ENCODE measurements around the gene FBXO24. TPM values are rescaled to one million over a fixed set of nuclear protein-coding genes. Genes with fewer than 3 reads are reported as not detected.

Gene FBXO24
- total and polyA plus RNA-seq, 2 of the 4 experiments (the other 2 are of a cell fraction) = 0.43 to 0.54 TPM

GRCh38 chr7:100572281-100572948 is 13.7 kb upstream of the FBXO24 start:
- in situ Hi-C loops (cut with MboI; ENCODE audit: low sequenced_read_pairs) (no loop called here), dilution Hi-C loops (cut with HindIII; ENCODE audit: low sequenced_read_pairs, unreplicated experiment) (no loop called here), intact Hi-C loops (cut with micrococcal nuclease) (no loop called here)
- Histone ChIP-seq H3K4me2 (ENCODE audit: low read depth, low read length) (no peak overlapping the region), H4K91ac (ENCODE audit: insufficient read depth, low read depth, low read length) (no peak overlapping the region), H3K23ac (ENCODE audit: low read depth, low read length) (no peak overlapping the region), H3K36me3 (ENCODE audit: control insufficient read depth, insufficient read depth, low read length) (peaks cover 29% of the 10 kb centered on the region), H3K4ac (ENCODE audit: low read depth, low read length) (no peak overlapping the region), H4K8ac (ENCODE audit: low read depth in 2 of 2, low read length in 2 of 2) (no peak overlapping the region), H3K56ac (ENCODE audit: extremely low read depth, insufficient read depth, low read length) (no peak overlapping the region), H2BK15ac (ENCODE audit: low read depth, low read length) (no peak overlapping the region), H2BK5ac (ENCODE audit: low read depth, low read length, poor library complexity, severe bottlenecking) (no peak overlapping the region), H2AK9ac (replicated peaks; ENCODE audit: low read depth, low read length, poor library complexity) (no peak overlapping the region), H4K5ac (ENCODE audit: low read depth, low read length) (no peak overlapping the region), H3K14ac (replicated peaks; ENCODE audit: low read depth, low read length) (no peak overlapping the region), H3K27me3 (ENCODE audit: control insufficient read depth, insufficient read depth, low read length) (peaks cover 3% of the 10 kb centered on the region; the same call in 1 of the 2 replicates), H3K27ac (ENCODE audit: insufficient read depth, low read length) (no peak overlapping the region), H4K20me1 (ENCODE audit: insufficient read depth, low read length) (no peaks in the 10 kb centered on the region), H3K9me1 (ENCODE audit: insufficient read depth, low read length) (peaks cover 4% of the 10 kb centered on the region; the same call in 1 of the 2 replicates), H3K4me3 (ENCODE audit: insufficient read depth, low read depth, low read length) (no peak overlapping the region), H3K9ac (ENCODE audit: low read depth, low read length) (no peak overlapping the region), H3K79me1 (ENCODE audit: low read depth in 1 of 2, low read length in 2 of 2) (peaks cover 0 to 3% of the 10 kb centered on the region in 2 experiments; a peak in 1 of 4 replicates), H2AK5ac (ENCODE audit: low read depth, low read length) (no peak overlapping the region), H2BK120ac (ENCODE audit: low read depth, low read length) (no peak overlapping the region), H3K18ac (ENCODE audit: low read depth, low read length) (no peak overlapping the region), H2AFZ (replicated peaks; ENCODE audit: low read length, poor library complexity) (no peak overlapping the region), H3K9me3 (ENCODE audit: control insufficient read depth, insufficient read depth, low read length) (no peaks in the 10 kb centered on the region), H2BK20ac (ENCODE audit: low read depth, low read length) (no peak overlapping the region), H3K4me1 (ENCODE audit: control insufficient read depth, insufficient read depth, low read length) (peaks cover 2% of the 10 kb centered on the region; the same call in 1 of the 2 replicates)
- no TSS peak for BruUV-seq (replicated peaks)
- ChIA-PET CTCF (no interaction called here), POLR2A (ENCODE audit: unreplicated experiment) (no interaction called here)
- TF ChIP-seq MAFK (IDR thresholded peaks at IDR 0.05; ENCODE audit: low read depth, low read length) = no peak
- no peak for TF ChIP-seq NFE2L2 (IDR thresholded peaks at IDR 0.05; ENCODE audit: low read depth, low read length)
- no peak for TF ChIP-seq MAZ (IDR thresholded peaks at IDR 0.05; ENCODE audit: borderline replicate concordance, low read depth, low read length)
- no peak for TF ChIP-seq CEBPB (IDR thresholded peaks at IDR 0.05; ENCODE audit: low read depth, low read length)
- no peak for TF ChIP-seq USF2 (IDR thresholded peaks at IDR 0.05; ENCODE audit: low read depth, low read length)
- no peak for TF ChIP-seq CHD1 (IDR thresholded peaks at IDR 0.05; ENCODE audit: low read depth, low read length)
- no peak for TF ChIP-seq POLR2A (IDR thresholded peaks at IDR 0.05; ENCODE audit: low read depth, low read length)
- no peak for TF ChIP-seq RCOR1 (IDR thresholded peaks at IDR 0.05; ENCODE audit: insufficient replicate concordance, low read length)
- no peak for TF ChIP-seq RAD21 (IDR thresholded peaks at IDR 0.05; ENCODE audit: low read length)
- TF ChIP-seq SMC3 (IDR thresholded peaks at IDR 0.05; ENCODE audit: low read depth, low read length) = no peak
- TF ChIP-seq MXI1 (IDR thresholded peaks at IDR 0.05; ENCODE audit: borderline replicate concordance, low read depth, low read length) = no peak
- no peak for TF ChIP-seq FOS (IDR thresholded peaks at IDR 0.05; ENCODE audit: low read depth, low read length)
- no peak for TF ChIP-seq BHLHE40 (IDR thresholded peaks at IDR 0.05; ENCODE audit: low read depth, low read length)
- TF ChIP-seq, protein P1, sequence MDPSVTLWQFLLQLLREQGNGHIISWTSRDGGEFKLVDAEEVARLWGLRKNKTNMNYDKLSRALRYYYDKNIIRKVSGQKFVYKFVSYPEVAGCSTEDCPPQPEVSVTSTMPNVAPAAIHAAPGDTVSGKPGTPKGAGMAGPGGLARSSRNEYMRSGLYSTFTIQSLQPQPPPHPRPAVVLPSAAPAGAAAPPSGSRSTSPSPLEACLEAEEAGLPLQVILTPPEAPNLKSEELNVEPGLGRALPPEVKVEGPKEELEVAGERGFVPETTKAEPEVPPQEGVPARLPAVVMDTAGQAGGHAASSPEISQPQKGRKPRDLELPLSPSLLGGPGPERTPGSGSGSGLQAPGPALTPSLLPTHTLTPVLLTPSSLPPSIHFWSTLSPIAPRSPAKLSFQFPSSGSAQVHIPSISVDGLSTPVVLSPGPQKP (IDR thresholded peaks at IDR 0.05; ENCODE audit: borderline replicate concordance, low read depth, low read length) = no peak
- ATAC-seq (ENCODE audit: low read depth) (no peak), DNase-seq (no peak)
- WGBS, 2 experiments (ENCODE audit: extremely low coverage in 2 of 2, insufficient read length in 1 of 2) = 89% methylated on average over 4 of the region's 20 CpGs; no CpG with 5 or more reads in 1 of the 2 experiments

Data from IMR-90 (cell line).